ENCODE results near the gene SLC28A2.

DNA sequence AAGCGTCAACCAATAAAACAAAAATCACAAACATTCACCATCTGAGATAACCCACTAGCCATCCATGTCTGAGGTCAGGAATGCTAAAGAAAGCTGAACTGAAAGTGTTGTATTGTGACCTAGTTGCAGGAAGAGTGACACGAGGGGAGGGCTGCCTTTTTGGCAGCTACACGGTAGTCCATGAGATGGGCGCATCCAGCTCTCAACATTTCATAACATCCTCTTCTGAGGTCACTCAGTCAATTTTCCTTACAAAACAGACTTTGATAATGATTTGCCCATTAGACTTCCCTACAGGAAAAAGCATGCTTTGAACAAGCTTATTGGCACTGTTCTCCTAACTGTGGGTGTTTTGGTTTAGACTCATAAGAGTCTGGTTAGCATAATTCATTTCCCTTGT is 48.9 kb upstream of the SLC28A2 start:
- TF ChIP-seq CTCF (IDR thresholded peaks at IDR 0.05), result no peak
- TF ChIP-seq POLR2A (IDR thresholded peaks at IDR 0.05), result no peak
- peak in 1 of 2 donors; percentile 25 for TF ChIP-seq EP300 (IDR thresholded peaks at IDR 0.05)
